Mucosa of descending colon (tissue), 3 donors: ENCODE results near the gene ZC3H12A. TPM values are rescaled to one million over a fixed set of nuclear protein-coding genes. Genes with fewer than 3 reads are reported as not detected.

Experiments used
- ATAC-seq: fragments of 200-7000 bp; cut with Tn5 transposase; one replicate; pipeline ENCODE4 v1.9.1; 2020; ENCODE audit warnings: mild to moderate bottlenecking, moderate library complexity
- DNase-seq, 3 donors: peaks; one replicate each; pipeline ENCODE4 v3.0.0-alpha.2; 2020
- H3K36me3 ChIP-seq: fragments of 200-600 bp; one replicate; pipeline ENCODE4 v1.8.0; 2021; ENCODE audit warnings: low read depth, mild to moderate bottlenecking
- H3K4me1 ChIP-seq: fragments of 200-600 bp; one replicate; pipeline ENCODE4 v1.8.0; 2021; ENCODE audit warnings: low read depth, mild to moderate bottlenecking
- H3K4me3 ChIP-seq: fragments of 200-600 bp; one replicate; pipeline ENCODE4 v1.8.0; 2021; ENCODE audit warnings: mild to moderate bottlenecking
- H3K9me3 ChIP-seq: fragments of 200-600 bp; one replicate; pipeline ENCODE4 v1.8.0; 2021; ENCODE audit warnings: mild to moderate bottlenecking
- CTCF ChIP-seq: fragments of 200-600 bp; IDR thresholded peaks from one replicate; pipeline ENCODE4 v1.8.0; 2022; ENCODE audit warnings: antibody characterized with exemption, mild to moderate bottlenecking
- intact Hi-C, 2 donors: fragments of 100-400 bp; cut with DNase I in 1 of 2; cut with micrococcal nuclease in 1 of 2; formaldehyde crosslinking; loops; one replicate each; pipeline versions ENCODE4 v1.11.0 to v1.11.1; 2022; cut with DNase I, micrococcal nuclease
- total RNA-seq, 3 donors: library from RNA; stranded (reverse); fragmentation: NEBNext Ultra II Directional in 2 of 3; extraction: Animal tissue kit (Norgen Biotek cat#: 25700) in 2 of 3; gene quantifications; one replicate each; pipeline versions ENCODE4 v1.2.1 to v1.2.4, GENCODE V29; 2021 to 2023
- donor health status: DM: no; HTN: no; CAD: no; lungs with moderate emphysema.
- donor health status: DM: no; HTN: no; CAD: no.
- donor health status: DM: no; HTN: yes; CAD: no.

The ZC3H12A gene
- total RNA-seq, 3 donors from 2014 or later = 25.6 to 42.4 (median 25.9) TPM

GRCh38 chr1:37480125-37480466 lies 5.7 kb downstream of the ZC3H12A start:
- H3K4me3 ChIP-seq = no peak overlapping the region
- no peaks in the 10 kb centered on the region for H3K9me3 ChIP-seq
- H3K4me1 ChIP-seq = peaks cover 53% of the 10 kb centered on the region
- DNase-seq (no peak), ATAC-seq (no peak)
- TF ChIP-seq CTCF = no peak
- peaks cover 25% of the 10 kb centered on the region for H3K36me3 ChIP-seq
- intact Hi-C loops = no loop called here

- H3K4me1 ChIP-seq = peaks cover 50% of the 10 kb centered on the region
- H3K4me3 ChIP-seq = no peak overlapping the region
- ATAC-seq = no peak
- intact Hi-C loops = no loop called here
- TF ChIP-seq CTCF = no peak
- peaks cover 25% of the 10 kb centered on the region for H3K36me3 ChIP-seq
- H3K9me3 ChIP-seq = no peaks in the 10 kb centered on the region
- DNase-seq = no peak
These were observed 6.4 kb downstream of the ZC3H12A start for GRCh38 chr1:37480581-37481288.

- H3K36me3 ChIP-seq = peaks cover 25% of the 10 kb centered on the region
- intact Hi-C loops = no loop called here
These were observed 7.1 kb downstream of the ZC3H12A start for GRCh38 chr1:37481289-37482003.

DNA sequence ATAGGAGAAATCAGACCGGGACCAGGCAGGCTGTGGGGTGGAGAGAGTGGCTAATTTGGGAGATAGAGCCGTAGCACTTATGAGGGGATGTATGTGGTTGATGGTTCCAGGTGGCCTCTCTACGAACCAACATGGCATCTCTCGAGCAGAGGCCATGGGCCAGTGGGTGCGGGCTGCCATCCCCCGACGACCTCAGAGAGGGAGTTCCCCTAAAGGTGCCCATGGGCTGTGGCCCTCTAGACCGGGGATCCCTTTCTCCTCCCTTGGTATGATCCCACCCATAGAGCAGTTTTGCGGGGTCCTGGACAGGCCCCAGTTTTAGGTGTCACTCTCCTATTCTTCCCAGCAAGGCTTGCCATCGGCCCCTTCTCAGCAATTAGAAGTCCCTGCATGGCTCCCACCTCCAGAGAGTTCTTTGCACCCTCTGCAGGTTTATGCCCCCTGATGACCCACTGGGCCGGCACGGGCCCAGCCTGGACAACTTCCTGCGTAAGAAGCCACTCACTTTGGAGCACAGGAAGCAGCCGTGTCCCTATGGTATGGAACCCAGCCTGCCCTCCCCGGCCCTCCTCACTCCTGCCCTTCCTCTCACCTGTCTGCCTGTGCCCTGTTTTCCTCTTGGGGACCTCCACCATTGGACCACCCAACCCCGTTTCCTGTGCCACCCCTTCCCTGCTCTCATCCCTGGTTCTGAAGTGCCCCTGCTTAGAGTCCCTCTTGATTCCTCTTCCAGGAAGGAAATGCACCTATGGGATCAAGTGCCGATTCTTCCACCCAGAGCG lies 7.8 kb downstream of the ZC3H12A start:
- no peak for ATAC-seq
- peaks cover 25% of the 10 kb centered on the region for H3K36me3 ChIP-seq
- no peak for DNase-seq
- H3K4me3 ChIP-seq = no peak overlapping the region
- H3K4me1 ChIP-seq = peaks cover 48% of the 10 kb centered on the region
- intact Hi-C loops = no loop called here
- no peaks in the 10 kb centered on the region for H3K9me3 ChIP-seq
- no peak for TF ChIP-seq CTCF

More at GRCh38 chr1:37481289-37482003, 7.1 kb downstream of the ZC3H12A start:
- DNase-seq (no peak), ATAC-seq (no peak)
- no peak for TF ChIP-seq CTCF
- Histone ChIP-seq H3K4me3 (no peak overlapping the region), H3K4me1 (peaks cover 49% of the 10 kb centered on the region), H3K9me3 (no peaks in the 10 kb centered on the region)

- peak in 1 of 3 donors; percentile 31 for DNase-seq
- Histone ChIP-seq H3K4me1 (peaks cover 40% of the 10 kb centered on the region), H3K9me3 (no peaks in the 10 kb centered on the region), H3K4me3 (no peak overlapping the region), H3K36me3 (peaks cover 25% of the 10 kb centered on the region)
- intact Hi-C loops = no loop called here
- ATAC-seq = no peak
- no peak for TF ChIP-seq CTCF
These were observed 8.7 kb downstream of the ZC3H12A start for GRCh38 chr1:37482796-37483744.
